CD4-positive, alpha-beta T cell treated with Interleukin-15 for 1 hour (primary cell): ENCODE measurements around the gene ZNF678.
"Not testable (repeated sequence)": the region's sequence is repeated elsewhere in the genome, so short reads cannot be mapped to it uniquely, and the experiment has no call there.

Source experiments
- DNase-seq: peaks from one replicate; pipeline ENCODE4 v3.0.0-alpha.2; 2020

ZNF678 gene

DNA sequence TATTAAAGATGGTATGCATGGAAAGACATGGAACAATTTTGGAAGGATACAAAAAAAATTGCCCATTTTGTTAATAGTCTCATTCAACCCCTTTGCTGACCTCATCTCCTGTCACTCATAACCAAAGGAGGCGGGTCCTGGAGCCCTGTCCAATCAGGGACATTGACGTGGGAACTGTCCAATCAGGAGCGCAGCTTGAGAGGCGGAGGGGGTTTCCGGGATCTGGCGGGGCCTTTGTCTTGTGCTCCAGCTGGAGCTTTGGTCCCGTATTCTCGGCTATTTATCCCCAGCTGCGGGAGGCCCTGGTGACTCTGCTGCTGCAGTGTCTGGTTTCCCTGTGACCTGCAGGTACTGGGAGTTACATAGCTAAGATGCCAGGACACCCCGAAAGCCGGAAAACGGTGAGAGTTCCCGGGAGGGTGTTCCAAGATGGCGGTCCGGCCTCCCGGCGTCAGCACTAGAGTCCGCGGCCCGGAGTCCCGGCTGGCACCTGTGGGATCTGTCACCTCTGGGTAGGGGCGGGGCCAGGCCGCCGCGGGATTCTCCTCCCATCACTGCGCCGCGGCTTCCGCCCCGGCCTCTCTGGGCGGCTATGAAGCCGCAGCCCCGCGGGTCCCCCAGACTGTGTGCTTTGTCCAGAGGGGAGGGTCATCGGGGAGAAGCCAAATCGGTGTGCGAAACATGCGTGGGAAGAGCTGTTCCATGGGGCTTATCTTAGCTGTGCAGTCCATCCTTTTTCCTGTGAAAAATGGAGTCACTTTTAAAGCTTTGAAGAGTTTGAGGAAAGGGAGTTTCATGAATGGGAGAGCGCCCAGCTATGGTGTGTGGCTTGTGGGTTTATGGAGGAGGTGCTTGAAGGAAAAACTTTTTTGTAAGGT lies at the start of gene ZNF678:
Gene ZNF678 (plus strand): TSS at position 233 of the 878 bp plus-strand sequence. CDS start 87,436 bp downstream, outside the sequence.
- DNase-seq: peak; percentile 92

DNA sequence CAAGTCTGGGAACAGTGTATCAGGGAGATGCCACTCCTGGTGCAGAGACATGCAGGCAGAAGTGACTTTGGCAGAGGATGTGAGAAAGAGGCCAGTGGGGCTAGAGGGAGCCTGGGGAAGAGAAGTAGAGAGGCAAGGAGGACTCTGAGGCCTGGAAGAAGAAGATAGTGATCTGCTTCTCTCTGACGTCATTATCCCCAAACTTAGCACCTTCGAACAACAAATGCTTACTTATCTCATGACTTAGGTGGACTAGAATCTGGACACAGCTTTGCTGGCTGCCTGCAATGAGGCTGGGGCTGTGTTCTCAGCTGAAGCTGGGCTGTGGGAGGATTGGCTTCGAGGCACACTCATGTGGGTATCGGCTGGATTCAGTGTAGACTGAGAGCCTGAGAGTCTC lies 44.5 kb upstream of the ZNF678 start:
- DNase-seq: no peak

DNA sequence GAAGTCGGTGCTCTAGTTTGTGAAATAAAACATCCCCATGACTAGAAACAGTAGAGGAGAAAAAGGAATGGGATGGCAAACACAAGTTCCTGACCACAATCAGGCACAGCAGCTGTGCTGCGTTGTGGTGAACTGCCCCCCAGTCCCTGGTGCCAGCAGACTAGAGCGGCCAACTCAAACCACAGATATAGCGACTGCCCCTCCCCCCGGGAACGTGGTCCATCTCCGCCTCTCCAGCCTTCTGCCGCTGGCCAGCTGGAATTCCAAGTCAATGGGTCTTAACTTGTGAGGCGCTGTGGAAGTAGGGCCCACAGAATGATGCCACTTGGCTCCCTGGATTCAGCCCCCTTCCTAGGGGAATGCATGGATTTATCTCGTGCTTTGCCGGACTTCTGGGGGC lies 41.6 kb upstream of the ZNF678 start:
- no peak for DNase-seq

DNA sequence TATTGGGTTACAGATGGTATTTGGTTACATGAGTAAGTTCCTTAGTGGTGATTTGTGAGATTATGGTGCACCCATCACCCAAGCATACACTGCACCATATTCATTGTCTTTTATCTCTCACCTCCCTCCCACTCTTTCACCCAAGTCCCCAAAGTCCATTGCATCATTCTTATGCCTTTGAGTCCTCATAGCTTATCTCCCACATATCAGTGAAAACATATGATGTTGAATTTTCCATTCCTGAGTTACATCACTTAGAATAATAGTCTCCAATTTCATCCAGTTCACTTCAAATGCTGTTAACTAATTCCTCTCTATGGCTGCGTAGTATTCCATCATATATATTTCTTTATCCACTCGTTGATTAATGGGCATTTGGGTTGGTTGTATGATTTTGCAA lies 36.8 kb upstream of the ZNF678 start:
- no peak for DNase-seq

DNA sequence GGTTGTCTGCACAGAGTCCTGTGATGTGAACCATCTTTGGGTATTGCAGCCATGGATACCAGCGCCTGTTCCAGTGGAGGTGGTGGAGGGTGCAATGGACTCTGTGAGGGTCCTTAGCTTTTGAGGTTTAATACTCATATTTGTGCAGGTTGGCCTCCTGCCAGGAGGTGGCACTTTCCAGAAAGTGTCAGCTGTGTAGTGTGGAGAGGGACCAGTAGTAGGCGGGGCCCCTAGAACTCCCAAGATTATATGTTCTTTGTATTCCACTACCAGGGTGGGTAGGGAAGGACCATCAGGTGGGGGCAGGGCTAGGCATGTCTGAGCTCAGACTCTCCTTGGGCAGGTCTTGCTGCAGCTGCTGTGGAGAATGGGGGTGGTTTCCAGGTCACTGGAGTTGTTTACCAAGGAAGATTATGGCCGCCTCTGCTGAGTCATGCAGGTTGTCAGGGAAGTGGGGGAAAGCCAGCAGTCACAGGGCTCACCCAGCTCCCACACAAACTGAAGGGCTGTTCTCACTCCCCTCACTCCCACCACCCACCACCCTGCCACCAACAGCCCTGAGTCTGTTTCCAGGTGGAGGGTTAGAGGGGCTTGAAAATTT lies 31.2 kb upstream of the ZNF678 start:
- no peak for DNase-seq

DNA sequence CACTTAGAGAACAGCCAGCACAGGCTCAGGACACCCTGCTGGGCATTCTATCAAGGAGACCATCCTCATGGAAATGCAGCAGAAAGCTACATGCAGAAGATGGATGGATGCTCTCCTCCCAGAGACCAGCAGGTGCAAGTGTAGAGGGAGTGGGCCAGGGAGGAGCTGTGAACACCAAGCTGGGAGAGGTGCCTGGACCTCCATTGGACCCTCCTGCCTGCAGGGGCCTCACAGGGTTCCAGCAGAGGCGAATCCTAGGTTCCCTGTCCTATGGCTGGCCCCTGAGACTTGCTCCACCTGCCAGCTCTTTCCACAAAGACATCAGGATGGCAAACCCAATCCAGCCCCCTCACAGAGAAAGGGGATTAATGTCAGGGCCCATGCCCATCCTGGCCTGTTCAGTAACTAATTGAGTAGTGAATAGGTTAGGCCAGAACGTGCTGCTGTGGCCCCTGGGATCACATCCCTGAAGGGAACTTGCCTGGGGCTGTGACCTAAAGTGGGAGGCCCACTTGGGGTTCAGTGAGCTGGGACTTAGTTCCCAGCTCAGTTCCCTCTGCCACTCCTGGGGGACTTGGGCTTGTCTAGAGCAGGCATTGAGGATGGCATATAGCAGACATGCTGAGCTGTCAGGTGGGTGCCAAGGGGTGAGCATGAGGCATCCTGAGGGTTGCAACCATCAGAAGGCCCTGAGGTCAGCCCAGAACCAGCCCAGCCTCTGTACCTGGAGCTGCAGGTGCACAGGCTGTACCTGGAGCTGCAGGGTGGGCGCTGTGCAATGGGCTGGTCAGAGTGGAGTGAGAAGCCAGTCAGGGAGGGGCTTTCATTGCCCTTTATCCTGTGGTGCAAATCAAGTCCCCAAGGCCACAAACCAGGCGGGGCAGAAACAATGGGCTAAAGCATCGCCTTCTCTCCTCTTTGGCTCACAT lies 22.9 kb upstream of the ZNF678 start:
- DNase-seq: no peak

DNA sequence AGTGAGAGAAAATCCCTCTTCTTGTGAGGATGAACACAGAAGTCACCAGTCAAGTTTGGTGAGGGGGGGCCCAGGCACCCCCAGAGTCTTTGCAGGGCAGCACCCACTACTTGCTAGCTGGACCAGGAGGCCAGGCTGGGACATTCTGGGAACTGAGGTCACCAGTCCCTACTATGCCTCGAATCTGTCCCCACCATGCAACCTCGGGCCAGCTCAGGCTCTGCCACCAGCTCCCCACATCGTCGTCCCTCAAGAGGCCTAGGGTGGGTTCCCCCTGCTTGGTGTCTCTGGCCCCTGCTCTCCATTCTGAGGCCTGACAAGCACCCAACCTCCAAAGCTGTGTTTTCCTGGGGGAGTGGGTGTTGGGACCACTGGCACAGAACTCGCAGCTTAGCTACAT lies 22.2 kb upstream of the ZNF678 start:
- DNase-seq: no peak

DNA sequence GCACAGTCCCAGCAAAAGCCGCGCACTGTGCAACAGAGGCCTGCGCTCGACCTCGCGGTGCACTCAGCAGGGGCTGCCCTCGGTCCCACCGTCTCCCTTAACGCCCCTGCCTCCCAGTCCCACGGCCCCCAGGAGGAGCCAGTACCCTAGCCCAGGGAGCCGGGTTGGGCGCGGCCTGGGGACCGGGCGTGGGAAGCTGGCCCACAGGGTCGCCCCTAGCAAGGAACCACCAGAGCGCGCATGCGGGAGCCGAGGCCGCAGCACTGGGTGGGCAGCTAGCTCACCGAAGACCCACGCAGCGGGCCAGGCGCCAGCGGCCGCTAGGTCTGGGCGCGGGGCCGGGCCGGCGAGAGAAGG lies 21.6 kb upstream of the ZNF678 start:
- DNase-seq: no peak

DNA sequence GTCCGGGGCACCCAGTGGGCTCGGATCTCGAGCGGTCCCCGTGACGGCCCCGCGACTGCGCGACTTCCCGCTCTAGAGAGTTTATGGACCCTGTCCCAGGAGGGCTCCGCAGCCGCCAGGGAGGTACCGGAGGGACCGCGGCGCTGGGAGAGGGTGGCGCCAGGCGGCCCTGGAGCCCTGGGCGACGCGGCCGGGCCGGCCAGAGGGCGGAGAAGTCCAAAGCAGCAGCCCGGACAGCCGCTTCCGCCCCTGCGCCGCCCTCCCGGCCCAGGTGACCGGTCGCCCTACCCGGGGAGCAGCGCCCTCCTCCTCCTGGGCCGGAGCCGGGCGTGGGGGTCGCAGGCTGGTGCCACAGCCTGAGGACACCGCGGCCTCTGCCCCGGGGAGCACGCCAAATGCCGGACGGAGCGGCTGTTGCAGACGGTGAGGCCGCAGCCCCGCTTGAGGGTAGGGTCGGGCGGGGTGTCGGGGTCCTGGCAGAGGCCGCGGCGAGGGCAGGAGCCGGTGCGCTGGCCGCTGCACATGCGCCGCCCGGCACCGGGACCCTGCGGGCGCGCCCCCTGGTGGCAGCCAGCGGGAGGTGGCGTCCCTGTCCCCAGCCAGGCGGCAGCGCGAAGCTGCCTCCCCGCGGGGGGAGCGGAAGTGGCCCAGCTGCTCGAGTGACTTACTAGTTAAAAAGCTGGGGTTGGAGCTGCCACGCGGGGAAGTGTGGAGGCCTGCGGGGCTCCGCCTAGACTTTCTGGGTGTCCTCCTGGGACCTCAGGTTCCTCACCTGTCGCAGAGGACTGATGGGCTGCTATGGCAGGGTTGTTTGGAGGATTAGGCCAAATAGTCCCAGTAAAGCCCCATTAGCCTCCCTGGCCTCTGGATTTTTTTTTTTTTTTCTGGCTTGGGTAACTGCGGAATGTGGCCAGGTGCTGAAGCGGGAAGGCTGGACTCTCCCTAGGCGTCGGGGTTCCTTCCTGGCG lies 20.9 kb upstream of the ZNF678 start:
- DNase-seq: peak; percentile 88

DNA sequence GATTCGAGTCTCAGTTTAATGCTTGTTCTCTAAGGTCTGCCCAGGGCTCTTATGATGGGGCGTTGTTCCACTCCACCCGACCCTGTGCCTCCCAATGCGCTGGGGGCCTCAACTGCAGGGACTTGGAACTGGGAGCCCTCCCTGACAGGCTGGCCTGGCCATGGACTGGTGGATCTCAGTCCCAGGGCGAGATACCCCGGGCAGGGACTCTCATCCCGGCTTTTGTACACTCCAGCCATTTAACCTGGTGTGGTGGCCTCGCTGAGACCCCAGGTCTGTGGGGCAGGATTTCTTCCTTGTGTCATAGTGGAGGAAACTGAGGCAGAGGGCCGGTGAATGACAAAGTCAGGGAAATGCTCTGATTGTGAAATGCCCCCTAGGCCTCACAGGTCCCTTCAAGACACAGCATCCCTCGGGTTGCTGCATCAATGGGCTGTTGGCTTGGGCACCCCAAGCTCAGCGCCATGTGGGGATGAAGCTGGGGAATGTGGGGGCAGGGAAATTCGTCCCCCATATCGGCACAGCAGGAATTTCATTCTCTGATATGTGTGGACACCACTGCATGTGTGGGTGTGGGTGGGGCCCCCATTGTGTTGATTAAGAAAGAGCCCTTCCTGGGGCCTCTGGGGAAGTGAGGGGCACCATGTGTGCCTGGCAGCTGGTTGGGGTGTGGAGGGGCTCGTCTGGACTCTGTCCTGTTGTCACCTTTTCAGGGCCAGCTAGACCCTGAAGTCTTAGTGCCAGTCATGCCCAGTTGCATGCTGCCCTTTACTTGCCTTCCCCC lies 19.9 kb upstream of the ZNF678 start:
- DNase-seq: no peak

DNA sequence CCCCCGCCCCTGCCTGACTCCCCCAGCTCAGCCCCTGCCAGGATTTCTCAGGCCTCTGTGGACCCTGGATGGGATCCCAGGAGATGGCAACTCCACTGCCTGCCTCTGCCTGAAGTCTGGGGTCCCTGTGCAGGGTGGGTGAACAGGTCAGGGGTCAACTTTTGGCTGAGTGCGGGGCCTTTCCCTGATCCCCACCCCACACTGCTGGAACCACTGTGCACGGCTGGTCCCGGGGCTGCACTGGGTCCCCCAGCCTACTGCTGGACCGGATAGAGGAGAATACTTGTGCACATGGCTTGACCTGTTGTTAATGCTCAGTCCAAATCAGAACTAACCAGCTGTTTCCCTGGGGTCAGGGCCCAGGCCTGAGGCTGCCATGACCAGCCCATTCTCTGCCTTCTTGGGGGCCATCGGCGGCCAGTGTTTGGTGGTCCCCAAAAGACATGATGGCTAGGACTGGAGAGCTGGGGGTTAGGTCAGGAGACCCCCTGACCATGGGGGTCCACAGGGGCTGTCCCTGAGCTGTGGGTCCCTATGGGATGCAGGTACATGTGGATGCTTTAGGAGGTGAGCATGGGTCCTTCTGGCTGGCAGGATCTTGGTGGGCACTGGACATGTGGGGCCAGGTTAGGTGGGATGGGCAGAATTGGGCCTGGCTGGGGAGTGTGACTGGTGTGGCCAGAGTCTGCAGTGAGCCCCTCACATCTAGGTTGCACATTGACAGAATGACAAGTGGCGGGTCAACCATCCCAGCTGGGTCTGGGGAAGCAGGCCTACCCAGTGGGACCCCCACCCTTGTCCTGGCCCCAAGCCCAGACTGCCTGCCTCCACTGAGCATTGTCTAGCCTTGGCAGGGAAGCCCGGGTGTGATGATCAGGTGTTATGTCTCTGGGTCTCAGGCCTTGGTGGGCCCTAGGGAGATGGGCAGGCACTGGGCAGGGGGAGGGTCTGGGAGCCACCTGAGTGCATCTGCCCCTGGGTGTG lies 19.0 kb upstream of the ZNF678 start:
- no peak for DNase-seq

DNA sequence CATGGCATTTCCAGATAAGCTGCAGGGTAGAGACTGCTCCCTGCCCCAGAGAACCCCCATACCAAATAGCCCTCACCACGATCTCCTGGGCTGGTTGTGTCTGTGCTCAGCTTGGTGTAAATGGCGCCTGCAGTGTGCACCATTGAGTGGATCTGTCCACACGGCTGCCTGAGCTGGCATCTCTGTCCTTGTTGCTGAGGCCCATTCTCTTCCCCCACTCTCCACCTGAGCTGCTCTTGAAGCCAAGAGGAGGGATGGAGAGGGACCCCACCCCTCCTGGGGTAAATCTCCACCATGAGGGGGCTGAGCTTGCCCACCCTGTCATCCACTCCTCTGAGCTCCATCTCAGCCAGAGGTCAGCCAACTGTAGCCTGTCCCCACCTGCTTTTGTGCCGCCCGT lies 18.0 kb upstream of the ZNF678 start:
- DNase-seq: no peak

DNA sequence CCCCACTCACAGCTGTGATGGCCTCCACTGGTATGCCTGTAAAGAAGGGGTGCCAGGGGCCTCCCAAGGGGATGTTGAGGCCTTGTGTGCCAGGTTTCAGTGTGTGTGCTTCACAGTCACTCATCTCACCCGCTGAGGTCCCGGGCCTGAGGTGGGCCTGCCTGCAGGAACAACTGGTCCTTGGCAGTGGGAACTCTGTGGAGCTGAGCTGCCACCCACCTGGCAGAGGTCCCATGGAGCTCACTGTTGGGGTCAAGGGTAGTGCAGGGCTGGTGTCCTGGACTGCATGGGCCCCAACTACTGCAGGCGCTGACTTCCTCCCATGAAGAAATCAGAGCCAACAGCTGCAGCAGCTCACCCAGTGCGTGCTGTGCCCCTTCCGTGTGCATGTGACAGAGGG lies 17.3 kb upstream of the ZNF678 start:
- no peak for DNase-seq

DNA sequence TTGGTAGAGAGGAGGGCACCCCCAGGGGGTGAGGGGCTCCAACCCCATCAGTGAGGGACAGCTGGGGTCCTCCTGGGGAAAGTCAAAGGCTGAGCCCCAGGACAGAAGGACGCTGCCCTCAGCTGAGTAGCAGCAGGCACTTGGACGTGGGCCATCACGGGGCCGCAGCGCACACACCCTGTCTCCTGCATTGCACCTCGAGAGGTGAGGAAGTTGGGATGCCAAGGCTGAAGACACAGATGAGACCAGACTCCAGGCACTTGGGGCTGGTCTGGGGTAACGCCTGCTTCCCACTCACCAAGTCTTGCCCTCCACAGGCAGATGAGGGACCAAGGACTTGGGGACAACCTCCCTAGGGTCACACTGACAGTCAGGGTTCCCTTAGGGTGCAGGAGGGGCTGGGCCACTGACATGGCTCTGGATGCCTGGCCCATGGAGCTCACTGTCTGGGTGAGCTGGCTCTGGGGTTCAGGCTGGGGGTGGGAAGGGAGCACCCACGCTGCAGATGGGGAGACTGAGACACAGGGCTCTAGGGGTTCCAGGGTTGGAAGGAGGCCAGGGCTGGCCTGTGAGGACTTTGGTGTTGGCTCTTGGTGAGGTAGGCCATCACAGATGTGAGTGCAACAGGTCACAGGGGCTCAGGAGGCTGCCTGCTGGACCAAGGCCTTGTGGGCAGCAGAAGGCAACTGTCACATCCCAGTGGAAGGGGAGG lies 16.6 kb upstream of the ZNF678 start:
- no peak for DNase-seq

DNA sequence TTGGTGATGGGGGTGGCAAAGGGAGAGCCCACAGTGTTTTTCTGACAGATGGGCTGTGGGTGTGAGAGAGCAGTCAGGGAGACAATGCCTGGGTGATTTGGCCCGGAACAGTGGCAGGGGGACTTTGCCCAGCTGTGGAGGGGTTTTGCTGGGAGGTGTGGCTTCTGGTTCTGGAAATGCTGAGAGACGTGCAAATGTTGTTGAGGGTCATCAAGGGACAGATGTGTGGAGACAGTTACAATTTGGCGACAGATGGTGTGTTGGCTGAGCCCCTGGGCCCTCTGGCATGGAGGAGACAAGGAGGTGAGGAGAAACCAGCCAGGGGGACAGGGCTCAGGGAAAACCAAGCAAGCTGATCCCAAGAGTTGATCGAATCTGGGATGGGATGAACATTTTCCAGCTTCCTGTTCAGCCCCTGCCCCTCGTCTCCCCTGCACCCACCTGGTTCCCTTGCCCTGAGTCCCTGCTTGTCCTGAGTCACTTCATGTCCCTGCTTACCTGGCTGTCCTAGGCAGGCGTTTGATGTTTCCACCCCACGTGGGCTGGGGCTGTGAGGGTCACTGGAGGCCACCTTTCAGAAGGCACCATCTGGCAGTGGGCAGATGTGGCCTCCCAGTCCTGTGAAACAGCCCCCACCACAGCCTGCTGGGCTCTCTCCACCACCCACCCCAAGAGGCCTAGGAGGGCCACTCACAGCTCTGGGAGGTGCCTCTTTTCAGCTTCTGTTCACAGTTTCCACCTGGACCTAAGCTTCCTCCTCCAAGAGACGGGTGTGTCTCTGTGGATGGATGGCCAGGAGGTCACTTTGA lies 15.8 kb upstream of the ZNF678 start:
- no peak for DNase-seq

DNA sequence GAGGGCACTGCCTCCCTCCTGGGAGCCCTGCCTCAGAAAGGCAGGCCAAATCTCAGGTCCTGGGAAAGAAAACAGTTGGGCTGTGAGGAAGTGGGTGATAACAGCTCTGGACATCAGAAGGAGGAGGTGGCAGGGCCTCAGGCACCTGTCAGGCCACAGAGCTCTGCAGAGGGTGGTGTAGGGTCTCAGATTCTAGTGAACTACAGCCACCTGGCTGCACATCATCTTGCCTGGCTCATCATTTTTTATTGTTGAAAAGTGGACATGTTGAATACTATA lies 15.3 kb upstream of the ZNF678 start:
- no peak for DNase-seq

DNA sequence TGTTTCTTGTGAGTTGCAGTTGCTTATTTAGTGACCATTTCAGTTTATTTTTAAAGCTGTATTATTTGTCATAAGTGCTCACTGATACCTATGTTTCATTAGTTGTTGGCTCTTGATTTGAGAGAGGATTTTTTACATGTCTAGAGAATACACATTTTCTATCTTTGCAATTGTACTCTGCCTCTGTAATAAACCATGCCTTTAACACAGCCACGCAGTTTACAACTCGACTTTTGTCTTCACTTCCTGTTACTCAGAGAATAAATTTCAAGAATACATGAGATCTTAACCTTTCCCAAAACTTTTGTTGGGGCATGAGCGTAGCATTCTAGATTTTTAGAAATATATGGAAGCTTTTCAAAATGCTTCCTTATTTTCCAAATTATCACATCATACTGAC lies 14.9 kb upstream of the ZNF678 start:
- no peak for DNase-seq

DNA sequence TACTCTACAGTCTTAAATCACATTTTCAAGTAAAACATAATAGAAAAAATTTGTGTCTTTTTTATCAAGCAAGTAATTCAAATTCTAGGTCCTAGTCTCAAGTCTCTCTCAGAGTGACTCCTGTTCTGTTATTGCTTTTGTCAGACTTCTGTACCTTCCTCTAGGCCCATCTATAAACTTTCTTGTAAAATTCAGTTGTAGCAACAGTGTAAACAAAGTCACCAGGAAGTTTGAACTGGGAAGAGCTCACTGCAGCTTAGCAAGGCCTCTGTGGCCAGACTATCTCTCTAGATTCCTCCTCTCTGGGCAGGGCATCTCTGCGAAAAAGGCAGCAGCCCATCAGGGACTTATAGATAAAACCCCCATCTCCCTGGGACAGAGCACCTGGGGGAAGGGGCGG lies 13.5 kb upstream of the ZNF678 start:
- no peak for DNase-seq

DNA sequence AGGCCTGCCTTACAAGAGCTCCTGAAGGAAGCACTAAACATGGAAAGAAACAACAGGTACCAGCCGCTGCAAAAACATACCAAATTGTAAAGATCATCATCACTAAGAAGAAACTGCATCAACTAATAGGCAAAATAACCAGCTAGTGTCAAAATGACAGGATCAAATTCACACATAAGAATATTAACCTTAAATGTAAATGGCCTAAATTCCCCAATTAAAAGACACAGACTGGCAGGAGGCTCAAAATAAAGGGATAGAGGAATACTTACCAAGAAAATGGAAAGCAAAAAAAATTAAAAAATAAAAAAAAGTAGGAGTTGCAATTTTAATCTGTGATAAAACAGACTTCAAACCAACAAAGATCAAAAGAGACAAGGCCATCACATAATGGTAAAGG lies 11.5 kb upstream of the ZNF678 start:
- not testable (repeated sequence) for DNase-seq
